Activated naive CD8-positive, alpha-beta T cell treated with anti-CD3 and anti-CD28 coated beads for 36 hours (primary cell): ENCODE data around the gene EPN1. TPM values are rescaled to one million over a fixed set of nuclear protein-coding genes. Genes with fewer than 3 reads are reported as not detected.
A peak's percentile ranks its signal among the peaks of the same experiment; 100 is the strongest.

ENCODE experiments used
- DNase-seq: peaks from one replicate; pipeline ENCODE4 v3.0.0; 2021
- H3K27ac Mint-ChIP-seq: one replicate; pipeline ENCODE4 v1.8.0; 2022; ENCODE audit warnings: mild to moderate bottlenecking, moderate library complexity, mixed read lengths
- H3K27me3 Mint-ChIP-seq: one replicate; pipeline ENCODE4 v1.8.0; 2022; ENCODE audit warnings: mild to moderate bottlenecking, mixed read lengths
- H3K36me3 Mint-ChIP-seq: one replicate; pipeline ENCODE4 v1.8.0; 2021; ENCODE audit warnings: mild to moderate bottlenecking, mixed read lengths
- H3K4me1 Mint-ChIP-seq: one replicate; pipeline ENCODE4 v1.8.0; 2021; ENCODE audit warnings: mixed read lengths
- H3K4me3 Mint-ChIP-seq: one replicate; pipeline ENCODE4 v1.8.0; 2022; ENCODE audit warnings: mild to moderate bottlenecking, moderate library complexity, mixed read lengths
- H3K9me3 Mint-ChIP-seq: one replicate; pipeline ENCODE4 v1.8.0; 2022; ENCODE audit warnings: mixed read lengths
- total RNA-seq, 2 experiments: library from RNA; stranded (reverse); gene quantifications; one replicate each; pipeline ENCODE4 v1.2.3, GENCODE V29; 2021

EPN1 gene
- total RNA-seq, 2 experiments from 2014 or later: 37.1 to 39.5 TPM

DNA sequence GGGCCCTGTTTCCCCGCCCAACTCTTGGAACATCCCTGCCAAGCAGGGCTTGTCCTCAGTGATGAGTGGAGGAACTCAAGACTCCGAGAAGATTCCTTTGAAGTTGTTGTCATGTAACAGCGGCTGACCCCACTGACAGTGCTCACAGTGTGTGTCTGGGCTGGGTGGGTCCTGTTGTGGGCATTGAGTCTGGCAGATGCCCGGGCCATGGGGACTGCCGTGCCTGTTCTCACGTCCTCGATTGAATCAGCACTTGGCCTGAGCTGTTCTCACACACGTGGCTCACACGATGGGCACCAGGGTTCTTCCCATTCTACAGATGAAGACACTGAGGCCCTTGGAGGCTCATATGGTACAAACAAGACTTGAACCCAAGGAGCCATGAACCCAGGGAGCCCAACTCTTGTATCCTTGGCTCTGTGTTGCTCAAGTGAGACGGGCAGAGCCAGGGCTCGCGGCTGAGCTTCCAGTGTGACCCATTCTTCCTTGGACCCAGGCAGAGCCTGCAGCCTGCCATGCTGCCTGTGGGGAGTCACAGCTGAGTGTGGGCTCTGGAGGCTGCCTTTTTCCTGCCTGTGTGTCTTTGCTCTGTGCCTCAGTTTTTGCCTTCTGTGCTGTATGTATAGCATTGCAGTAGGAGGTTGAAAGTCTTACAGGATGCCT, 8.6 kb upstream of the EPN1 start:
- no peak for DNase-seq
- H3K4me1 Mint-ChIP-seq: peaks cover 41% of the 10 kb centered on the region
- peaks cover 25% of the 10 kb centered on the region for H3K36me3 Mint-ChIP-seq
- no peaks in the 10 kb centered on the region for H3K27me3 Mint-ChIP-seq
- H3K4me3 Mint-ChIP-seq: no peak overlapping the region
- no peaks in the 10 kb centered on the region for H3K9me3 Mint-ChIP-seq
- no peak overlapping the region for H3K27ac Mint-ChIP-seq

- peaks cover 38% of the 10 kb centered on the region for H3K4me1 Mint-ChIP-seq
- H3K9me3 Mint-ChIP-seq: no peaks in the 10 kb centered on the region
- DNase-seq: no peak
- H3K4me3 Mint-ChIP-seq: no peak overlapping the region
- H3K36me3 Mint-ChIP-seq: peaks cover 20% of the 10 kb centered on the region
- no peaks in the 10 kb centered on the region for H3K27me3 Mint-ChIP-seq
- peak overlapping the region; percentile 12 for H3K27ac Mint-ChIP-seq
Observed at GRCh38 chr19:55667006-55667381, 8.0 kb upstream of the EPN1 start.

GRCh38 chr19:55667511-55667910, 7.5 kb upstream of the EPN1 start:
- Mint-ChIP-seq H3K27me3 (no peaks in the 10 kb centered on the region), H3K36me3 (peaks cover 21% of the 10 kb centered on the region), H3K27ac (peak overlapping the region; percentile 12), H3K9me3 (no peaks in the 10 kb centered on the region), H3K4me1 (peaks cover 41% of the 10 kb centered on the region), H3K4me3 (no peak overlapping the region)
- no peak for DNase-seq

DNA sequence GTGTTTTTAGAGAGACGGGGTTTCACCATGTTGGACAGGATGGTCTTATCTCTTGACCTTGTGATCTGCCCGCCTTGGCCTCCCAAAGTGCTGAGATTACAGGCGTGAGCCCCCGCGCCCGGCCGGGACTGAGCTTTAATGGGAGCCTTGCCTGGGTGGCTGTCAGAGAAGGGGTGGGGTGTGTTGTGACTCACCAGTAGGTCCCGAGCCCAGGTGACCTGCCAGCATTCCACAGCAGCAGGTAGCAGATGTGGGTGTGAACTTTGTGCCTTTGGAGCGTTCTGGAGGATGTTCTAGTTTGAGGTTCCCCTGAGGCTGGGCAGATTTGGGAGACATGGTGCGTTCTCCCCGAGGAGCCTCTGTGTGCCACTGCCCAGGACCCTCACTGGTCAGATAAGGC, 7.1 kb upstream of the EPN1 start:
- no peak for DNase-seq
- H3K36me3 Mint-ChIP-seq: peaks cover 17% of the 10 kb centered on the region
- peaks cover 38% of the 10 kb centered on the region for H3K4me1 Mint-ChIP-seq

GRCh38 chr19:55668603-55669348, 6.2 kb upstream of the EPN1 start:
- Mint-ChIP-seq H3K36me3 (peaks cover 14% of the 10 kb centered on the region), H3K27me3 (no peaks in the 10 kb centered on the region), H3K9me3 (no peaks in the 10 kb centered on the region), H3K27ac (no peak overlapping the region), H3K4me3 (no peak overlapping the region), H3K4me1 (peaks cover 42% of the 10 kb centered on the region)
- no peak for DNase-seq

More for the DNA sequence above, 7.1 kb upstream of the EPN1 start:
- Mint-ChIP-seq H3K27ac (peak overlapping the region; percentile 58), H3K27me3 (no peaks in the 10 kb centered on the region), H3K9me3 (no peaks in the 10 kb centered on the region), H3K4me3 (no peak overlapping the region)

GRCh38 chr19:55669418-55670279, 5.4 kb upstream of the EPN1 start:
- no peak for DNase-seq
- H3K9me3 Mint-ChIP-seq: no peaks in the 10 kb centered on the region
- no peak overlapping the region for H3K4me3 Mint-ChIP-seq
- H3K27me3 Mint-ChIP-seq: no peaks in the 10 kb centered on the region
- no peak overlapping the region for H3K27ac Mint-ChIP-seq
- peaks cover 17% of the 10 kb centered on the region for H3K36me3 Mint-ChIP-seq
- peaks cover 47% of the 10 kb centered on the region for H3K4me1 Mint-ChIP-seq

DNA sequence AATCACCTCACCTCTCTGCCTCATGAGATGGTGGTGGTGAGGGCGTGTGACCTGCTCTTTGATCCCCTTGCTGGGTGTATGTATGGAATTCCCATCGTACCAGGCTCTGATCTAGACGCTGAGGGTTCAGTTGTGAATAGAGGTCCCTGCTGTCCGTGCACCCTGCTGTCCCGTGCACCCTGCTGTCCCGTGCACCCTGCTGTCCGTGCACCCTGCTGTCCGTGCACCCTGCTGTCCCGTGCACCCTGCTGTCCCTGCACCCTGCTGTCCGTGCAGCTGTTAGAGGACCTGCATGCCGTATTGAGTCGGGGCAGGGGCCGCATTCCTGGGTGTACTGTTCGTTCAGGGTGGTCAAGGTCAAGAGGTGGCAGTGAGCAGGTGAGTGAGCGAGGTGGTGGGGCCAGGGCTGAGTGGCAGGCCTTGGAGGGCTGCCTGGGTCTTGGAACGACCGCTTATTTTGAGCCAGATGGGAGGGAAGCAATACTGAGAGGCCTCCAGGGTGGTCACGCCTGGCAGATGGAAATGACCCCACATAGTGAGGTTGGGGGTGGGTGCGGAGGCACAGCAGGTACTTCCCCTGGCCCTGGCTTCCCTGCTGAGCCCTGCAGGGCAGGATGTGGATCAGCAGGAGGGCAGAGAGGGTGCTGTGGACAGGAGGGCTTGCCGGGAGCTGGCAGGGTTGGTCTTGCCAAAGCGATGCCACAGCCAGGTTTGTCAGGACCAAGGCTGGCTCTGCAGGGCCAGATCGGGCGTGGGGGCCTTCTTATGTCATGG, 4.6 kb upstream of the EPN1 start:
- no peak for DNase-seq
- Mint-ChIP-seq H3K27me3 (no peaks in the 10 kb centered on the region), H3K4me3 (no peak overlapping the region), H3K27ac (peak overlapping the region; percentile 23), H3K9me3 (no peaks in the 10 kb centered on the region), H3K4me1 (peaks cover 47% of the 10 kb centered on the region), H3K36me3 (peaks cover 18% of the 10 kb centered on the region)

- Mint-ChIP-seq H3K4me1 (peaks cover 51% of the 10 kb centered on the region), H3K36me3 (peaks cover 20% of the 10 kb centered on the region), H3K4me3 (no peak overlapping the region), H3K27ac (peak overlapping the region; percentile 23), H3K9me3 (no peaks in the 10 kb centered on the region), H3K27me3 (no peaks in the 10 kb centered on the region)
- DNase-seq: no peak
Observed at GRCh38 chr19:55671054-55671378, 4.0 kb upstream of the EPN1 start.

- H3K4me1 Mint-ChIP-seq: peaks cover 58% of the 10 kb centered on the region
- no peaks in the 10 kb centered on the region for H3K27me3 Mint-ChIP-seq
- no peak overlapping the region for H3K27ac Mint-ChIP-seq
- H3K4me3 Mint-ChIP-seq: no peak overlapping the region
- no peaks in the 10 kb centered on the region for H3K9me3 Mint-ChIP-seq
- peaks cover 23% of the 10 kb centered on the region for H3K36me3 Mint-ChIP-seq
- no peak for DNase-seq
Observed at GRCh38 chr19:55672418-55672817, 2.6 kb upstream of the EPN1 start.

- DNase-seq: no peak
- peak overlapping the region; percentile 14 for H3K4me3 Mint-ChIP-seq
- peak overlapping the region; percentile 58 for H3K27ac Mint-ChIP-seq
- no peaks in the 10 kb centered on the region for H3K9me3 Mint-ChIP-seq
- H3K36me3 Mint-ChIP-seq: peaks cover 30% of the 10 kb centered on the region
- H3K4me1 Mint-ChIP-seq: peaks cover 61% of the 10 kb centered on the region
- no peaks in the 10 kb centered on the region for H3K27me3 Mint-ChIP-seq
Observed at GRCh38 chr19:55673465-55673864, 1.6 kb upstream of the EPN1 start.

GRCh38 chr19:55673889-55674288, 1.1 kb upstream of the EPN1 start:
- H3K4me3 Mint-ChIP-seq: peak overlapping the region; percentile 14
- H3K36me3 Mint-ChIP-seq: peaks cover 34% of the 10 kb centered on the region
- no peaks in the 10 kb centered on the region for H3K27me3 Mint-ChIP-seq
- H3K27ac Mint-ChIP-seq: peak overlapping the region; percentile 58
- no peaks in the 10 kb centered on the region for H3K9me3 Mint-ChIP-seq
- DNase-seq: no peak
- peaks cover 65% of the 10 kb centered on the region for H3K4me1 Mint-ChIP-seq

DNA sequence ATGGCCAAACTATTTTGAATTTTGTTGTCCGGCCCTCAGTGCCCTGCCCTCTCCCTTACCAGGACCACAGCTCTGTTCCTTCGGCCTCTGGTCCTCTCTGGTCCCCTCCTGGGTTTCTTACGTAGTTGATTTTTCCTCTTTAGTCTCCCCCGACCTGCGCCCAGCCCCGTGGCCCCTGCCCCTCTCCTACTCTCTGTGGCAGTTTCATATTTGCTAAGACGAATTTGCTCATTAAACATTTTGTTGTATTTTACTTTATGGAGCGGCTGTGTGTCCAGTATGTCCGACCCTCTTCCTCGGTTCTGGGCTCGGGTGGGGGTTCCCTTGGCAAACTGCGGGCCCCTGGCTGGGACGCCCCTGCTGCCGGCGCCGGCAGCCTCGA, 576 bp upstream of the EPN1 start:
- H3K4me1 Mint-ChIP-seq: peaks cover 67% of the 10 kb centered on the region
- peaks cover 38% of the 10 kb centered on the region for H3K36me3 Mint-ChIP-seq
- peak overlapping the region; percentile 83 for H3K27ac Mint-ChIP-seq
- no peaks in the 10 kb centered on the region for H3K27me3 Mint-ChIP-seq
- H3K9me3 Mint-ChIP-seq: no peaks in the 10 kb centered on the region
- peak overlapping the region; percentile 73 for H3K4me3 Mint-ChIP-seq
- DNase-seq: no peak

- peaks cover 60% of the 10 kb centered on the region for H3K4me1 Mint-ChIP-seq
- DNase-seq: no peak
- H3K4me3 Mint-ChIP-seq: peak overlapping the region; percentile 100
- peaks cover 41% of the 10 kb centered on the region for H3K36me3 Mint-ChIP-seq
- no peaks in the 10 kb centered on the region for H3K27me3 Mint-ChIP-seq
- H3K9me3 Mint-ChIP-seq: no peaks in the 10 kb centered on the region
- H3K27ac Mint-ChIP-seq: peak overlapping the region; percentile 94
Observed at GRCh38 chr19:55675661-55676354, 782 bp downstream of the EPN1 start.

DNA sequence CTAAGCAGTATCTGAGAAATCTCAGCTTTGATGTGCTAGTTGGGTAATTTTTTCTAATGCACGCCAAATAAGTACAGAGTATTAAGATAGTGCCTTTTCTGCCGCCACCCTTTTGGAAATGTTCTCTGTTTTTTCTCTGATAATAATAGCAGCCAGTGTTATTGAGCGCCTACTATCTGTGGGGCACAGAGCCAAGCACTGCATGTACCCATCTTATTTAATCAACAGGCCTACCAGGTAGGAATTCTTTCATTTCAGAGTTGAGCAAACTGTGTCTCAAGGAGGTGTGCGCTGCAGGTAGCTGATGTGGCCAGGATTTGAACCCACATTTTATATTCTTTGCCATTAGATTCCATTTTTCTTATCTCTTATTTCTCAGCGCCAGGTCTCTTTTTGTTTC, 1.4 kb downstream of the EPN1 start:
- Mint-ChIP-seq H3K27me3 (no peaks in the 10 kb centered on the region), H3K36me3 (peaks cover 38% of the 10 kb centered on the region), H3K4me1 (peaks cover 54% of the 10 kb centered on the region), H3K4me3 (peak overlapping the region; percentile 100), H3K27ac (peak overlapping the region; percentile 18), H3K9me3 (no peaks in the 10 kb centered on the region)
- DNase-seq: no peak
